K562 (cell line): ENCODE data around the gene GRSF1. TPM values are rescaled to one million over a fixed set of nuclear protein-coding genes. Genes with fewer than 3 reads are reported as not detected.
A peak's percentile ranks its signal among the peaks of the same experiment; 100 is the strongest.

Source experiments
- ATAC-seq: fragments of 200-7000 bp; cut with Tn5 transposase; 3 replicates; pipeline ENCODE4 v1.9.1; 2020; ENCODE audit warnings: moderate library complexity
- Bru-seq: library from RNA; stranded (reverse); fragments of 400-500 nt; gene quantifications from one replicate; lab custom pipeline; 2021; lab: Mats Ljungman, UMichigan
- BruChase-seq, 2 experiments: library from RNA; stranded (reverse); fragments of 400-500 nt; gene quantifications; one replicate each; lab custom pipeline; 2021; lab: Mats Ljungman, UMichigan
- BruUV-seq: library from RNA; stranded (reverse); fragments of 400-500 nt; replicated peaks from 2 replicates; lab custom pipeline; 2021; lab: Mats Ljungman, UMichigan
- CTCF ChIA-PET: fragments of 300-600 bp; formaldehyde crosslinking; extraction: SDS; loops from one replicate; lab custom pipeline; 2021; ENCODE audit warnings: low intra/inter-chr PET ratio; lab: Yijun Ruan, JAX
- POLR2A ChIA-PET: fragments of 300-600, 350-650 bp; sonication (Branson Sonifier 250); formaldehyde crosslinking; extraction: SDS; loops from one replicate; lab custom pipeline; 2021; ENCODE audit warnings: antibody characterized with exemption, inconsistent platforms; lab: Yijun Ruan, JAX
- DNase-seq, 4 experiments: peaks; one replicate each; pipeline versions ENCODE4 v3.0.0 to v3.0.0-alpha.2; 2011 to 2018; ENCODE audit warnings: low spot score in 3 of 4, mixed read lengths in 3 of 4; ENCODE audit errors: extremely low read depth in 1 of 4
- FAIRE-seq: peaks from 2 replicates; lab custom pipeline; 2011; peaks lifted over from hg19 to GRCh38; lab: Jason Lieb, UNC
- H2AFZ ChIP-seq: 2 replicates; pipeline ENCODE4 v1.6.0; 2011; ENCODE audit warnings: low read depth, low read length, control low read depth, inconsistent platforms
- H3K27ac ChIP-seq: fragments of 200-600 bp; 3 replicates; pipeline ENCODE4 v1.8.0; 2011; ENCODE audit warnings: low read depth, mild to moderate bottlenecking, control low read depth, inconsistent platforms, low read length, moderate library complexity, mixed read lengths; ENCODE audit errors: extremely low read depth
- H3K27me3 ChIP-seq, 2 experiments: fragments of 300-600 bp in 1 of 2; 2 replicates in 1 of 2; 3 replicates in 1 of 2; pipeline versions ENCODE4 v1.6.0 to v1.8.0; 2011; ENCODE audit warnings: inconsistent platforms in 2 of 2, low read length in 2 of 2, mild to moderate bottlenecking in 1 of 2, mixed read lengths in 1 of 2, moderate library complexity in 1 of 2; ENCODE audit not compliant: control insufficient read depth in 2 of 2, insufficient read depth in 2 of 2
- H3K36me3 ChIP-seq: fragments of 300-600 bp; 3 replicates; pipeline ENCODE4 v1.8.0; 2011; ENCODE audit warnings: mild to moderate bottlenecking, low read length, inconsistent platforms; ENCODE audit not compliant: control insufficient read depth, insufficient read depth
- H3K4me1 ChIP-seq, 2 experiments: fragments of 200-600 bp in 1 of 2; replicated peaks in 1 of 2; 2 replicates in 1 of 2; 3 replicates in 1 of 2; pipeline versions ENCODE4 v1.5.1 to v1.8.0; 2011; ENCODE audit warnings: inconsistent platforms in 2 of 2, low read length in 2 of 2, mild to moderate bottlenecking in 1 of 2, mixed read lengths in 1 of 2, moderate library complexity in 1 of 2; ENCODE audit not compliant: control insufficient read depth in 2 of 2, insufficient read depth in 2 of 2
- H3K4me2 ChIP-seq: 2 replicates; pipeline ENCODE4 v1.6.1; 2011; ENCODE audit warnings: low read length, control low read depth, inconsistent platforms, mixed read lengths; ENCODE audit not compliant: insufficient read depth
- H3K4me3 ChIP-seq: fragments of 200-600 bp; sonication (generic), shearing (Covaris generic); 2 replicates; pipeline ENCODE4 v1.5.1; 2016; ENCODE audit warnings: control low read depth, inconsistent platforms
- H3K79me2 ChIP-seq: fragments of 200-600 bp; 3 replicates; pipeline ENCODE4 v1.8.0; 2011; ENCODE audit warnings: low read length, inconsistent platforms; ENCODE audit not compliant: control insufficient read depth, insufficient read depth
- H3K9ac ChIP-seq, 2 experiments: 2 replicates each; pipeline versions ENCODE4 v1.6.0 to v1.6.1; 2011; ENCODE audit warnings: low read depth in 2 of 2, low read length in 2 of 2, control low read depth in 1 of 2, inconsistent platforms in 1 of 2, mild to moderate bottlenecking in 1 of 2, mixed read lengths in 1 of 2; ENCODE audit not compliant: insufficient read depth in 1 of 2
- H3K9me1 ChIP-seq: one replicate; pipeline ENCODE4 v1.6.0; 2011; ENCODE audit warnings: inconsistent platforms, mild to moderate bottlenecking, low read length, moderate library complexity; ENCODE audit not compliant: control insufficient read depth, insufficient read depth
- H3K9me3 ChIP-seq: replicated peaks from 2 replicates; pipeline ENCODE4 v1.5.1; 2011; ENCODE audit warnings: low read depth, low read length, inconsistent platforms; ENCODE audit not compliant: control insufficient read depth, insufficient read depth
- H4K20me1 ChIP-seq: replicated peaks from 2 replicates; pipeline ENCODE4 v1.6.1; 2011; ENCODE audit warnings: low read length, inconsistent platforms, mixed read lengths; ENCODE audit not compliant: control insufficient read depth, insufficient read depth
- ATF7 ChIP-seq: fragments of 450-650 bp; IDR thresholded peaks from 2 replicates; pipeline ENCODE4 v1.7.1; 2014; ENCODE audit warnings: mild to moderate bottlenecking, moderate library complexity
- CLOCK ChIP-seq: fragments of 250-450 bp; sonication (Bioruptor Pico); IDR thresholded peaks from 2 replicates; pipeline ENCODE4 v1.4.0; 2020; ENCODE audit warnings: mild to moderate bottlenecking, moderate library complexity, borderline replicate concordance
- HMGXB4 ChIP-seq: sonication (generic); formaldehyde crosslinking; IDR thresholded peaks from 2 replicates; pipeline ENCODE4 v1.8.1; 2023; ENCODE audit warnings: mild to moderate bottlenecking, missing genetic modification reagents
- NR1H2 ChIP-seq: sonication (generic); formaldehyde crosslinking; IDR thresholded peaks from 2 replicates; pipeline ENCODE4 v1.4.0; 2020; ENCODE audit warnings: mild to moderate bottlenecking, missing genetic modification reagents
- PML ChIP-seq: IDR thresholded peaks from 2 replicates; pipeline ENCODE4 v1.6.1; 2012; ENCODE audit warnings: low read length, inconsistent platforms
- PPARD ChIP-seq: fragments of 250-450 bp; sonication (Bioruptor Pico); IDR thresholded peaks from 2 replicates; pipeline ENCODE4 v1.8.0; 2022; ENCODE audit warnings: inconsistent platforms, mild to moderate bottlenecking, moderate library complexity
- ZBTB9 ChIP-seq: fragments of 450-650 bp; formaldehyde crosslinking; IDR thresholded peaks from 2 replicates; pipeline ENCODE4 v1.4.0; 2020; ENCODE audit warnings: mild to moderate bottlenecking, moderate library complexity
- ZC3H8 ChIP-seq: fragments of 450-650 bp; IDR thresholded peaks from 2 replicates; pipeline ENCODE4 v1.6.1; 2017
- ZNF224 ChIP-seq: sonication (generic); formaldehyde crosslinking; IDR thresholded peaks from 2 replicates; pipeline ENCODE4 v1.8.0; 2022; ENCODE audit warnings: mild to moderate bottlenecking, missing genetic modification reagents
- ZNF408 ChIP-seq: fragments of 250-450 bp; sonication (Bioruptor Pico); IDR thresholded peaks from 2 replicates; pipeline ENCODE4 v1.4.0; 2020; ENCODE audit warnings: low read depth, mild to moderate bottlenecking, moderate library complexity
- ZNF41 ChIP-seq: fragments of 250-450 bp; sonication (Bioruptor Pico); conservative IDR thresholded peaks from 2 replicates; pipeline ENCODE4 v1.4.0; 2020; ENCODE audit warnings: mild to moderate bottlenecking
- WGBS: fragments of 100-300 bp; shearing (Covaris generic); methylation state at CpG from one replicate; pipeline ENCODE4 v1.1.6; 2016; ENCODE audit warnings: low coverage, mixed read lengths; ENCODE audit not compliant: insufficient coverage; ENCODE audit errors: missing lambda C conversion rate; 5-methylcytosine and 5-hydroxymethylcytosine counted together
- in situ Hi-C: fragments of 300-500 bp; cut with MboI; formaldehyde crosslinking; loops from 4 replicates; pipeline ENCODE4 v1.15.0; 2018; ENCODE audit warnings: inconsistent platforms, mixed read lengths
- intact Hi-C: fragments of 100-400 bp; cut with micrococcal nuclease; formaldehyde crosslinking; loops from 2 replicates; pipeline ENCODE4 v1.14.2; 2022
- long read RNA-seq, 3 experiments: library from polyadenylated mRNA in 2 of 3; library from RNA in 1 of 3; unstranded in 2 of 3; stranded (forward) in 1 of 3; transcript quantifications; one replicate each; pipeline ENCODE4 v2.0.0, GENCODE V29; 2019 to 2022
- polyA minus RNA-seq, 3 experiments: library from RNA; depleted of rRNA, polyadenylated mRNA; stranded (reverse); fragments of >200 nt; gene quantifications; 2 replicates each; pipeline ENCODE4 v1.2.3, GENCODE V29; 2011
- polyA plus RNA-seq, 8 experiments: library from polyadenylated mRNA; depleted of rRNA in 4 of 8; stranded (reverse) in 5 of 8; unstranded in 3 of 8; fragments of >200 nt; fragmentation: Nextera tagmentation in 2 of 8; fragmentation: Illumina TruSeq in 1 of 8; extraction: Ambion mirVana in 2 of 8; extraction: Trizol in 1 of 8; gene quantifications; 2 replicates each; pipeline versions ENCODE4 v1.2.1 to v1.2.3, GENCODE V29; 2011 to 2014; ENCODE audit warnings: inconsistent platforms in 1 of 8, missing spikeins in 1 of 8
- total RNA-seq, 7 experiments: library from RNA; depleted of rRNA in 6 of 7; stranded (reverse); fragments of >200 nt in 6 of 7; fragmentation: Illumina TruSeq in 2 of 7; extraction: Trizol in 2 of 7; gene quantifications; 2 replicates each; pipeline versions ENCODE4 v1.2.1 to v1.2.3, GENCODE V29; 2011 to 2021; ENCODE audit warnings: low replicate concordance in 1 of 7

The GRSF1 gene
- 31.8 and 59.1 TPM in 2 replicates for total RNA-seq (2011; cell fraction: chromatin; rRNA removed; ENCODE audit: low replicate concordance)
- total RNA-seq (2011; cell fraction: nucleolus; rRNA removed): 19.3 and 21.4 TPM in 2 replicates
- total RNA-seq (2011; cell fraction: nucleoplasm; rRNA removed): 34.1 and 46.1 TPM in 2 replicates
- total RNA-seq (2014; rRNA removed): 54.0 and 57.8 TPM in 2 replicates
- 105 and 116 TPM in 2 replicates for total RNA-seq (2014; rRNA removed; fragmentation: Illumina TruSeq; extraction: Trizol)
- 75.1 and 76.0 TPM in 2 replicates for total RNA-seq (2015; rRNA removed; fragmentation: Illumina TruSeq; extraction: Trizol)
- total RNA-seq (2021): 83.5 and 84.9 TPM in 2 replicates
- 74.4 and 98.8 TPM in 2 replicates for polyA plus RNA-seq (2011; rRNA removed)
- polyA plus RNA-seq (2011; cell fraction: cytosol; rRNA removed): 24.6 and 38.1 TPM in 2 replicates
- 27.4 and 34.1 TPM in 2 replicates for polyA plus RNA-seq (2011; cell fraction: nucleus; rRNA removed)
- 52.6 and 68.4 TPM in 2 replicates for polyA plus RNA-seq (2012)
- polyA plus RNA-seq (2014; fragmentation: Illumina TruSeq; extraction: Trizol): 75.0 and 87.5 TPM in 2 replicates
- 10 to 100 TPM; 33.0 to 36.8 TPM for polyA plus RNA-seq (2014; fragmentation: Nextera tagmentation; extraction: Ambion mirVana)
- 60.9 and 69.5 TPM in 2 replicates for polyA plus RNA-seq (2014; rRNA removed)
- polyA minus RNA-seq (2011; rRNA and poly(A)+ RNA removed): 119 and 121 TPM in 2 replicates
- polyA minus RNA-seq (2011; cell fraction: cytosol; rRNA and poly(A)+ RNA removed): 33.0 and 47.5 TPM in 2 replicates
- 15.5 and 22.8 TPM in 2 replicates for polyA minus RNA-seq (2011; cell fraction: nucleus; rRNA and poly(A)+ RNA removed)
- Bru-seq, nascent RNA: percentile 93 among the genes with signal in this experiment
- percentile 94 among the genes with signal in this experiment for BruChase-seq, experiment 1, labeled RNA remaining after a 2-hour chase
- BruChase-seq, experiment 2, labeled RNA remaining after a 6-hour chase: percentile 95 among the genes with signal in this experiment
- long read RNA-seq, experiment 1, full-length matches to known transcripts: 410 of 506 reads
- long read RNA-seq, experiment 1, partial matches to known transcripts: 46 of 506 reads
- long read RNA-seq, experiment 1, other reads (novel, unspliced or antisense): 50 of 506 reads
- long read RNA-seq, experiment 2, full-length matches to known transcripts: 85 of 162 reads
- long read RNA-seq, experiment 2, partial matches to known transcripts: 21 of 162 reads
- long read RNA-seq, experiment 2, other reads (novel, unspliced or antisense): 56 of 162 reads
- long read RNA-seq, experiment 3, full-length matches to known transcripts: 117 of 139 reads
- long read RNA-seq, experiment 3, partial matches to known transcripts: 7 of 139 reads
- long read RNA-seq, experiment 3, other reads (novel, unspliced or antisense): 15 of 139 reads

GRCh38 chr4:70839589-70840093, at the start of gene GRSF1:
TSS of gene GRSF1 (minus strand) at chr4:70839890. CDS start at chr4:70839827, 63 bp downstream.
- FAIRE-seq (no peak), DNase-seq (peak; percentile 91 to 94 (median 93)), ATAC-seq (peak; percentile 90)
- peaks cover 24% of the 10 kb centered on the region; the same call in 2 of the 3 replicates for H3K36me3 ChIP-seq
- BruUV-seq: no TSS peak
- H3K9ac ChIP-seq: peak within 1 kb of the TSS; percentile 83 to 100
- CTCF ChIA-PET: no interaction called here
- no peaks in the 10 kb centered on the region for H3K9me3 ChIP-seq
- peaks cover 15 to 18% of the 10 kb centered on the region in 2 experiments for H3K4me1 ChIP-seq
- POLR2A ChIA-PET: interaction anchor here (0.6 to 1.1 kb wide), 5 partner anchors 10 to 136 kb away, joined by 3 to 4 read pairs (median 3); no protein-coding TSS in a partner anchor
- H3K9me1 ChIP-seq: peaks cover 10% of the 10 kb centered on the region
- intact Hi-C loops (loop anchor here (1.0 to 5.0 kb wide), 4 partner anchors 64 to 168 kb away; partner anchors contain the start of gene DCK), in situ Hi-C loops (no loop called here)
- peaks cover 16% of the 10 kb centered on the region for H4K20me1 ChIP-seq
- peak within 1 kb of the TSS; percentile 99 for H3K4me2 ChIP-seq
- peak within 1 kb of the TSS; percentile 95 for H3K27ac ChIP-seq
- H3K79me2 ChIP-seq: peaks cover 48% of the 10 kb centered on the region
- H3K4me3 ChIP-seq: peak within 1 kb of the TSS; percentile 89
- no peaks in the 10 kb centered on the region for H3K27me3 ChIP-seq
- peak within 1 kb of the TSS; percentile 98 for H2AFZ ChIP-seq
- under 1% methylated on average over 39 of the region's 51 CpGs for WGBS
- TF ChIP-seq ZNF408 (CRISPR knock-in tag) (no peak), PPARD (CRISPR knock-in tag) (no peak), ZC3H8 (no peak), HMGXB4 (CRISPR knock-in tag) (no peak), PML (peak; percentile 68; the same call in 1 of the 2 replicates), NR1H2 (CRISPR knock-in tag) (no peak), CLOCK (CRISPR knock-in tag) (no peak), ZNF41 (CRISPR knock-in tag) (no peak), ATF7 (peak; percentile 44; the same call in 1 of the 2 replicates), ZNF224 (CRISPR knock-in tag) (no peak), ZBTB9 (CRISPR knock-in tag) (no peak)
